ENCODE results near the gene TANC1. TPM values are rescaled to one million over a fixed set of nuclear protein-coding genes. Genes with fewer than 3 reads are reported as not detected.

TANC1 gene
- polyA plus RNA-seq, 2 of the 4 experiments (the other 2 are of a cell fraction) = 9.2 to 21.2 TPM

DNA sequence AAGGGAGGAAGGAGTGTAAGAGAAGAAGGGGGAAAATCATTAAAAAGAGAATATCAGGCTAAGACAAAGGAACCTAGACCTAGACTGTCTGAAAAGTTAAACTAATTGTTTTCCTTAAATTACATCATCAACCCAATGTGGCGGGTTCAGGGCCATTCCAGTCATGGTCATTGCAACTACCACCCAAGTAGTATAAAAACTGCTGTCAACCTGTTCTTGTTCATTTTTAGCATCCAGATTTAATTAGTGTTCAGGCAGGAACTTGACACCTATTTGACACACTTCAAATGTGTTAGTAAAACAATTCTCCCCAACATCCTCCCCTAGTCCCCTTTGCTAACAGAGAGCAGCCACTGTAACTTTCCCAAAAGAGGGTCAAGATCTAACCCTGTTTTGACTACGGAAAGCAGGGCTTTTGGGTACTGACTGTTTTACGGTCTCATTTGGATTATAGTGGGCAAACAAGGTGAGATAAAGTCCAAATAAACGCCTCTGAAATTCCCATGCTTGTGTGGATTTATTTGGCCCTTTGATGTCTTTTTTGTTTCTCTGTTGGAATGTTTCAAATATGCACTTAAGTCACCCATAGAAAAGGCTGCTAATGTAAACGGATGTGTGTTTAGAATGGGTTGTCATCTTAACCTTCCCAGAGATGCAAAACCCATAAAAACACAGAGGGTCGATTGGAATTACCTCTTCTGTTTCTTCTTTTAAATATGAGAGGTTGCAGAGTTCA is 19.3 kb upstream of the TANC1 start:
- TF ChIP-seq CHD4 (IDR thresholded peaks at IDR 0.05; ENCODE audit: borderline replicate concordance) (no peak), JUN (IDR thresholded peaks at IDR 0.05) (no peak), HEYL (CRISPR knock-in tag; IDR thresholded peaks at IDR 0.05) (no peak), ZNF302 (CRISPR knock-in tag; IDR thresholded peaks at IDR 0.05) (no peak)
- Histone ChIP-seq H3K9me3 (no peaks in the 10 kb centered on the region), H3K4me1 (peaks cover 10% of the 10 kb centered on the region), H3K4me2 (no peak overlapping the region), H3K27ac (no peak overlapping the region), H3K4me3 (no peak overlapping the region)
- no peak for FAIRE-seq
- CTCF ChIA-PET = no interaction called here
- WGBS (ENCODE audit: missing lambda C conversion rate) = 54% methylated on average over 6 of the region's 6 CpGs
- ATAC-seq = no peak
- DNase-seq (ENCODE audit: low read depth in 1 of 2, low spot score in 1 of 2) = no peak
- POLR2A ChIA-PET = no interaction called here

DNA sequence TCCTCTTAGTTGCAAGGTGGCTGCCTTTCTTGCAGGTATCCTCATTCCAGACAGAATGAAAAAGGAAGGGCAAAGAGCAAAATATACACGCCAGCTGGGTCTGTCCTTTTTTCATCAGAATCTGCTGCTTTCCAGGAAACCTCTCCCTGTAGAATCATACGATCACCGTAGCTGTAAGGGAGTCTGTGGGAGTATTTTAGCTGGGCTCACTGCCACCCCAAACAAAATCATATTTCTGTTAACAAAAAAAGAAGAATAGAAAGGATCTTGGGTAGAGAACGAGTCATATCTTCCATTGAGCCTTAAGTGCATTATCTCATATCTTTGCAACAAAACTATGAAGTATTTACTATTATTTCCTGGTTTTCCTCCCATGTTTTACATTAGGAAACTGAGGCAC is 15.0 kb upstream of the TANC1 start:
- Histone ChIP-seq H3K4me1 (peaks cover 18% of the 10 kb centered on the region), H3K4me3 (no peak overlapping the region), H3K4me2 (peak overlapping the region; percentile 76), H3K27ac (peak overlapping the region; percentile 46 to 70), H3K9me3 (no peaks in the 10 kb centered on the region)
- DNase-seq (ENCODE audit: low read depth in 1 of 2, low spot score in 1 of 2) (no peak), ATAC-seq (0 out of 6 replicates have a peak, but pooled peaks of 1 of the 2 experiments have one; percentile 7), FAIRE-seq (no peak)
- CTCF ChIA-PET = interaction anchor here (1.0 to 1.3 kb wide), 2 partner anchors 52 to 165 kb away, joined by 3 read pairs; no protein-coding TSS in a partner anchor
- 48% methylated on average over 4 of the region's 4 CpGs for WGBS (ENCODE audit: missing lambda C conversion rate)
- POLR2A ChIA-PET = interaction anchor here (1.6 kb wide), 1 partner anchor 16 kb away, joined by 19 read pairs; the partner anchor contains the start of gene TANC1
- TF ChIP-seq NFE2L2 (conservative IDR thresholded peaks at IDR 0.05; ENCODE audit: low read length) (no peak), SMC3 (IDR thresholded peaks at IDR 0.05) (no peak), RARB (CRISPR knock-in tag; IDR thresholded peaks at IDR 0.05) (no peak), CHD2 (IDR thresholded peaks at IDR 0.05; ENCODE audit: low read length, partially characterized antibody) (no peak), MYC (IDR thresholded peaks at IDR 0.05; ENCODE audit: borderline replicate concordance, low read length) (no peak), ZC3H11A (IDR thresholded peaks at IDR 0.05) (no peak)
- TF ChIP-seq, protein P1, sequence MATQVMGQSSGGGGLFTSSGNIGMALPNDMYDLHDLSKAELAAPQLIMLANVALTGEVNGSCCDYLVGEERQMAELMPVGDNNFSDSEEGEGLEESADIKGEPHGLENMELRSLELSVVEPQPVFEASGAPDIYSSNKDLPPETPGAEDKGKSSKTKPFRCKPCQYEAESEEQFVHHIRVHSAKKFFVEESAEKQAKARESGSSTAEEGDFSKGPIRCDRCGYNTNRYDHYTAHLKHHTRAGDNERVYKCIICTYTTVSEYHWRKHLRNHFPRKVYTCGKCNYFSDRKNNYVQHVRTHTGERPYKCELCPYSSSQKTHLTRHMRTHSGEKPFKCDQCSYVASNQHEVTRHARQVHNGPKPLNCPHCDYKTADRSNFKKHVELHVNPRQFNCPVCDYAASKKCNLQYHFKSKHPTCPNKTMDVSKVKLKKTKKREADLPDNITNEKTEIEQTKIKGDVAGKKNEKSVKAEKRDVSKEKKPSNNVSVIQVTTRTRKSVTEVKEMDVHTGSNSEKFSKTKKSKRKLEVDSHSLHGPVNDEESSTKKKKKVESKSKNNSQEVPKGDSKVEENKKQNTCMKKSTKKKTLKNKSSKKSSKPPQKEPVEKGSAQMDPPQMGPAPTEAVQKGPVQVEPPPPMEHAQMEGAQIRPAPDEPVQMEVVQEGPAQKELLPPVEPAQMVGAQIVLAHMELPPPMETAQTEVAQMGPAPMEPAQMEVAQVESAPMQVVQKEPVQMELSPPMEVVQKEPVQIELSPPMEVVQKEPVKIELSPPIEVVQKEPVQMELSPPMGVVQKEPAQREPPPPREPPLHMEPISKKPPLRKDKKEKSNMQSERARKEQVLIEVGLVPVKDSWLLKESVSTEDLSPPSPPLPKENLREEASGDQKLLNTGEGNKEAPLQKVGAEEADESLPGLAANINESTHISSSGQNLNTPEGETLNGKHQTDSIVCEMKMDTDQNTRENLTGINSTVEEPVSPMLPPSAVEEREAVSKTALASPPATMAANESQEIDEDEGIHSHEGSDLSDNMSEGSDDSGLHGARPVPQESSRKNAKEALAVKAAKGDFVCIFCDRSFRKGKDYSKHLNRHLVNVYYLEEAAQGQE (IDR thresholded peaks at IDR 0.05) = no peak
- TF ChIP-seq, protein P2, sequence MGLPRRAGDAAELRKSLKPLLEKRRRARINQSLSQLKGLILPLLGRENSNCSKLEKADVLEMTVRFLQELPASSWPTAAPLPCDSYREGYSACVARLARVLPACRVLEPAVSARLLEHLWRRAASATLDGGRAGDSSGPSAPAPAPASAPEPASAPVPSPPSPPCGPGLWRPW (IDR thresholded peaks at IDR 0.05) = no peak

DNA sequence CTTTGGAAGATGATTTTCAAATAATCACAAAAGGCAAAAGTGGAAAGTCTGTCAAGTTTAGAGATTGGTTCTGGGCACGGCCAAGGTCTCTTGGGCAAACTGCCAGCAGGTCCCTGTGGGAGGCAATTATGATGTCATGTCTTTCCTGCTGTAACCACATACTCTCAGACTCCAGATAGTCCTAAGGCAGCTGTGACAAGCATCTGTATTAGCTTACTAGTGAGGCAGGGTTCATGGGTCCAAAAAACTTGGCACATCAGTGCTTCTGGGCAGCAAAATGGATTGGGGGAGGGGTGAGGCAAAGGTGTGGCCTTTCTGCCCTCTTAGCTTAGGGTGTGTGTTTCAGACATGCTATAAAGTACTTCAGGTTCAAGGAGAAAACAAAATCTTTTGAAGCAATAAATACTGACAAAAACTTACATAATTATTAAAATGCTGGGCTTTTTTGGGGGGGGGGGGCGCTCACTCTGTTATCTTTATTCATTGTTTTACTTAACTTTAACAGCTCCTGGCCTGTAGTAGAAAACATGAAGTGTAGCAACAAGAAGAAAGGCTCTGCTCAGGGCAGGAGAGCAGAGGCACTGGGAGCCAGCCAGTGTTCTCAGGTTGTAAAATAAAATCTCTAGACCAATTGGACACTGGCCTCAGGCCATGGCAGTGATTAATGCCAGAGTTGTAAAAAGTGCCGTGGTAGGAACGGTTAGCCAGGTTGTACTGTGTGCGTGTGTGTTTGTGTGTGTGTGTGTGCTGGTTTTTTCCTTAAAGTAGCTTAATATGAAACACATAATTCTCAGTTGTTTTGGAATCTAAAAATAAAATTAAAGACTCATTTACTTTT is 14.3 kb upstream of the TANC1 start:
- 14% methylated on average over 5 of the region's 5 CpGs for WGBS (ENCODE audit: missing lambda C conversion rate)
- Histone ChIP-seq H3K4me3 (no peak overlapping the region), H3K4me2 (peak overlapping the region; percentile 76), H3K27ac (peak overlapping the region; percentile 63 to 70), H3K9me3 (no peaks in the 10 kb centered on the region), H3K4me1 (peaks cover 18% of the 10 kb centered on the region)
- FAIRE-seq = no peak
- ChIA-PET POLR2A (interaction anchor here (1.6 kb wide), 1 partner anchor 15 kb away, joined by 19 read pairs; the partner anchor contains the start of gene TANC1), CTCF (interaction anchor here (0.9 to 1.3 kb wide), 2 partner anchors 52 to 165 kb away, joined by 3 read pairs; no protein-coding TSS in a partner anchor)
- peak; percentile 90 to 98 for ATAC-seq
- DNase-seq (ENCODE audit: low read depth in 1 of 2, low spot score in 1 of 2) = peak; percentile 32 to 87
- TF ChIP-seq HOXB5 (CRISPR knock-in tag; IDR thresholded peaks at IDR 0.05) = peak; percentile 78; the same call in 1 of the 2 replicates
- TF ChIP-seq RAD21 (conservative IDR thresholded peaks at IDR 0.05 in 1 of 2, IDR thresholded peaks at IDR 0.05 in 1 of 2) = no peak
- TF ChIP-seq, protein P3, sequence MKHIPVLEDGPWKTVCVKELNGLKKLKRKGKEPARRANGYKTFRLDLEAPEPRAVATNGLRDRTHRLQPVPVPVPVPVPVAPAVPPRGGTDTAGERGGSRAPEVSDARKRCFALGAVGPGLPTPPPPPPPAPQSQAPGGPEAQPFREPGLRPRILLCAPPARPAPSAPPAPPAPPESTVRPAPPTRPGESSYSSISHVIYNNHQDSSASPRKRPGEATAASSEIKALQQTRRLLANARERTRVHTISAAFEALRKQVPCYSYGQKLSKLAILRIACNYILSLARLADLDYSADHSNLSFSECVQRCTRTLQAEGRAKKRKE (CRISPR knock-in tag; IDR thresholded peaks at IDR 0.05; ENCODE audit: low read depth) = no peak
- TF ChIP-seq, protein P4, sequence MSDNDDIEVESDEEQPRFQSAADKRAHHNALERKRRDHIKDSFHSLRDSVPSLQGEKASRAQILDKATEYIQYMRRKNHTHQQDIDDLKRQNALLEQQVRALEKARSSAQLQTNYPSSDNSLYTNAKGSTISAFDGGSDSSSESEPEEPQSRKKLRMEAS (IDR thresholded peaks at IDR 0.05) = no peak
- TF ChIP-seq TFCP2L1 (CRISPR knock-in tag; IDR thresholded peaks at IDR 0.05) = no peak
- no peak for TF ChIP-seq TP53 (CRISPR knock-in tag; IDR thresholded peaks at IDR 0.05)
- TF ChIP-seq EP300 (IDR thresholded peaks at IDR 0.05) = peak in 1 of 2 experiments; percentile 15; a peak in 1 of 5 replicates
- TF ChIP-seq RARB (CRISPR knock-in tag; IDR thresholded peaks at IDR 0.05) = no peak
- TF ChIP-seq, protein P5, sequence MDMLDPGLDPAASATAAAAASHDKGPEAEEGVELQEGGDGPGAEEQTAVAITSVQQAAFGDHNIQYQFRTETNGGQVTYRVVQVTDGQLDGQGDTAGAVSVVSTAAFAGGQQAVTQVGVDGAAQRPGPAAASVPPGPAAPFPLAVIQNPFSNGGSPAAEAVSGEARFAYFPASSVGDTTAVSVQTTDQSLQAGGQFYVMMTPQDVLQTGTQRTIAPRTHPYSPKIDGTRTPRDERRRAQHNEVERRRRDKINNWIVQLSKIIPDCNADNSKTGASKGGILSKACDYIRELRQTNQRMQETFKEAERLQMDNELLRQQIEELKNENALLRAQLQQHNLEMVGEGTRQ (IDR thresholded peaks at IDR 0.05) = no peak
- TF ChIP-seq NFE2L2 (conservative IDR thresholded peaks at IDR 0.05; ENCODE audit: low read length) = no peak
- TF ChIP-seq, protein P6, sequence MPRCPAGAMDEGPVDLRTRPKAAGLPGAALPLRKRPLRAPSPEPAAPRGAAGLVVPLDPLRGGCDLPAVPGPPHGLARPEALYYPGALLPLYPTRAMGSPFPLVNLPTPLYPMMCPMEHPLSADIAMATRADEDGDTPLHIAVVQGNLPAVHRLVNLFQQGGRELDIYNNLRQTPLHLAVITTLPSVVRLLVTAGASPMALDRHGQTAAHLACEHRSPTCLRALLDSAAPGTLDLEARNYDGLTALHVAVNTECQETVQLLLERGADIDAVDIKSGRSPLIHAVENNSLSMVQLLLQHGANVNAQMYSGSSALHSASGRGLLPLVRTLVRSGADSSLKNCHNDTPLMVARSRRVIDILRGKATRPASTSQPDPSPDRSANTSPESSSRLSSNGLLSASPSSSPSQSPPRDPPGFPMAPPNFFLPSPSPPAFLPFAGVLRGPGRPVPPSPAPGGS (IDR thresholded peaks at IDR 0.05) = no peak
- TF ChIP-seq CBX8 (IDR thresholded peaks at IDR 0.05) = no peak
- no peak for TF ChIP-seq ESRRA (IDR thresholded peaks at IDR 0.05; ENCODE audit: borderline replicate concordance, low read length)
- TF ChIP-seq EHF (CRISPR knock-in tag; IDR thresholded peaks at IDR 0.05) = no peak
- 0 out of 3 replicates have a peak, but pooled peaks have one; percentile 6 for TF ChIP-seq SMC3 (IDR thresholded peaks at IDR 0.05)
- peak; percentile 42 to 52; a peak in 2 of 5 replicates for TF ChIP-seq JUN (IDR thresholded peaks at IDR 0.05)

Data from A549 (cell line).